PC-3 (cell line): ENCODE results near the gene MAP2K2. TPM values are rescaled to one million over a fixed set of nuclear protein-coding genes. Genes with fewer than 3 reads are reported as not detected.

Source experiments
- ATAC-seq: fragments of 200-7000 bp; cut with Tn5 transposase; 2 replicates; pipeline ENCODE4 v1.9.1; 2020; ENCODE audit warnings: mild to moderate bottlenecking, moderate library complexity
- BruUV-seq: library from RNA; stranded (reverse); fragments of 400-500 nt; replicated peaks from 2 replicates; lab custom pipeline; 2021; lab: Mats Ljungman, UMichigan
- CTCF ChIA-PET: fragments of 300-600 bp; sonication (Branson Sonifier 250); formaldehyde crosslinking; loops from one replicate; lab custom pipeline; 2022; ENCODE audit warnings: antibody characterized with exemption; lab: Charles Lee
- POLR2A ChIA-PET: fragments of 300-600 bp; sonication (Branson Sonifier 250); formaldehyde crosslinking; loops from one replicate; lab custom pipeline; 2022; ENCODE audit warnings: antibody characterized with exemption; ENCODE audit not compliant: unreplicated experiment; lab: Charles Lee
- DNase-seq: peaks from one replicate; pipeline ENCODE4 v3.0.0-alpha.2; 2015
- H2AFZ ChIP-seq: fragments of 300-600 bp; sonication (generic); 2 replicates; pipeline ENCODE4 v1.6.0; 2016; ENCODE audit warnings: antibody characterized with exemption, low read length
- H3F3A ChIP-seq: fragments of 300-600 bp; sonication (generic); one replicate; pipeline ENCODE4 v1.6.0; 2017; ENCODE audit warnings: antibody characterized with exemption, low read length, control low read depth, mild to moderate bottlenecking; ENCODE audit not compliant: unreplicated experiment
- H3K27ac ChIP-seq: fragments of 300-600 bp; sonication (generic); 2 replicates; pipeline ENCODE4 v1.5.1; 2016; ENCODE audit warnings: mild to moderate bottlenecking, low read length
- H3K27me3 ChIP-seq: fragments of 300-600 bp; sonication (generic); 2 replicates; pipeline ENCODE4 v1.6.1; 2016; ENCODE audit warnings: low read length, mixed read lengths
- H3K36me3 ChIP-seq: fragments of 300-600 bp; sonication (generic); 2 replicates; pipeline ENCODE4 v1.6.1; 2016; ENCODE audit warnings: low read depth, mixed run types, low read length, mixed read lengths
- H3K4me1 ChIP-seq: fragments of 300-600 bp; sonication (generic); 2 replicates; pipeline ENCODE4 v1.5.1; 2016; ENCODE audit warnings: low read length; ENCODE audit not compliant: insufficient read depth
- H3K4me2 ChIP-seq: fragments of 300-600 bp; sonication (generic); 2 replicates; pipeline ENCODE4 v1.6.0; 2016; ENCODE audit warnings: low read length
- H3K4me3 ChIP-seq: fragments of 300-600 bp; sonication (generic); 2 replicates; pipeline ENCODE4 v1.5.1; 2016; ENCODE audit warnings: mild to moderate bottlenecking, low read length, mixed read lengths
- H3K79me2 ChIP-seq: fragments of 300-600 bp; sonication (generic); 2 replicates; pipeline ENCODE4 v1.6.1; 2017; ENCODE audit warnings: low read length, mixed read lengths
- H3K9ac ChIP-seq: fragments of 300-600 bp; sonication (generic); 2 replicates; pipeline ENCODE4 v1.6.0; 2016; ENCODE audit warnings: mild to moderate bottlenecking, low read length
- H3K9me2 ChIP-seq: fragments of 300-600 bp; sonication (generic); replicated peaks from 2 replicates; pipeline ENCODE4 v1.6.1; 2016; ENCODE audit warnings: mixed run types, low read length, mixed read lengths
- H3K9me3 ChIP-seq: fragments of 300-600 bp; sonication (generic); 2 replicates; pipeline ENCODE4 v1.6.1; 2016; ENCODE audit warnings: low read length, mixed read lengths
- H4K20me1 ChIP-seq: fragments of 300-600 bp; sonication (generic); 2 replicates; pipeline ENCODE4 v1.6.1; 2016; ENCODE audit warnings: low read length, mixed read lengths
- CTCF ChIP-seq: fragments of 300-600 bp; sonication (generic); conservative IDR thresholded peaks from 2 replicates; pipeline ENCODE4 v1.5.1; 2017; ENCODE audit warnings: antibody characterized with exemption, low read depth, mild to moderate bottlenecking, low read length
- EZH2 ChIP-seq: fragments of 300-600 bp; sonication (generic); IDR thresholded peaks from one replicate; pipeline ENCODE4 v1.6.1; 2017; ENCODE audit warnings: antibody characterized with exemption, mild to moderate bottlenecking, low read length; ENCODE audit not compliant: unreplicated experiment
- EZH2phosphoT487 ChIP-seq: fragments of 300-600 bp; sonication (generic); IDR thresholded peaks from 2 replicates; pipeline ENCODE4 v1.6.1; 2018; ENCODE audit warnings: mild to moderate bottlenecking, antibody characterized with exemption, low read length, borderline replicate concordance
- intact Hi-C: fragments of 100-400 bp; cut with micrococcal nuclease; formaldehyde crosslinking; loops from 2 replicates; pipeline ENCODE4 v1.9.0; 2023
- total RNA-seq: library from RNA; depleted of rRNA; stranded (reverse); fragments of >200 nt; gene quantifications from 2 replicates; pipeline ENCODE4 v1.2.3, GENCODE V29; 2014

The MAP2K2 gene
- total RNA-seq, 1 experiment from 2014 or later = 229 TPM

GRCh38 chr19:4060621-4061177 is 63.2 kb downstream of the MAP2K2 start:
- Histone ChIP-seq H3K27ac (no peak overlapping the region), H3K4me1 (peaks cover 42% of the 10 kb centered on the region), H3K9ac (peak overlapping the region; percentile 37), H3K9me3 (no peaks in the 10 kb centered on the region), H3K4me2 (peak overlapping the region; percentile 98), H3F3A (no peaks in the 10 kb centered on the region), H3K36me3 (no peaks in the 10 kb centered on the region), H3K79me2 (peaks cover 92% of the 10 kb centered on the region), H3K4me3 (peak overlapping the region; percentile 58; the same call in 1 of the 2 replicates), H2AFZ (no peak overlapping the region), H4K20me1 (peaks cover 18% of the 10 kb centered on the region; the same call in 1 of the 2 replicates), H3K9me2 (no peaks in the 10 kb centered on the region), H3K27me3 (no peaks in the 10 kb centered on the region)
- CTCF ChIA-PET = no interaction called here
- no TSS peak for BruUV-seq
- DNase-seq = no peak
- TF ChIP-seq CTCF (no peak), EZH2phosphoT487 (no peak), EZH2 (no peak)
- intact Hi-C loops = no loop called here
- POLR2A ChIA-PET = no interaction called here
- no peak for ATAC-seq

DNA sequence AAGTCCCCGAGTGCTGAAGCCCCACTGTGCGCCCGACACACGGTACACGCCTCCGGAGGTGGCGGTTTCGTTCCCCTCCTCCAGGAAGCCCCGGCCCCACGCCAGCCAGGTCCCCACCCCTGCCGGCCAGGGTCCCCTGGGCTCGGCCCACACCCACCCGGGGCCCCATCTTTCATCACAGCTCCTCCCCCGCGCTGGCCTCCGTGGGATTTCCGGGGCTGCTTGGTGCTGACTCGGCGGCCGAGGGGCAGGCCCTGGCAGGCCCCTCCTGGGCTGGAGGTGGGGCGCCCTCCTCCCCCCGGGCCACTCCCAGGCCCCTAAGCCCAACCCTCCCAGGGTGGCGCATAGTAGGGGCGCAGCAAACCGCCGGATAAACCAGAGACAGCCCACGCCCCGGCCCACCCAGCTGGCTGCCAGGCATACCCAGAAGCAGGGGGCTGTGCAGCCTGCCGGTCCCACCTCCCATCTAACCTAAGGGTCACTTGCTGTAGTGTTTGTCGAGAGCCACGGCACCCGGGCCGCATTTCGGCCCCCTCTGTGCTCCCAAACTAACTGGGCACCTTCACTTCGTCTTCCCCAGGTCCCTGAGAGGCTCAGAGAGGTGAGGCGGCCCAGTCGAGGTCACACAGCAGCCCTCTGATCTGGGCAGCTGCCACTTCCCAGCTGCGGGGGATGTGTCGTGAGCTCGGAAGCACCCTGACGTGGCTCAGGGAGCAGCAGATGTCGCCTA is 63.9 kb downstream of the MAP2K2 start:
- no peak for DNase-seq
- H3K27me3 ChIP-seq = no peaks in the 10 kb centered on the region
- CTCF ChIA-PET = no interaction called here
- no peak overlapping the region for H3K4me2 ChIP-seq
- no peaks in the 10 kb centered on the region for H3K36me3 ChIP-seq
- no peaks in the 10 kb centered on the region for H3F3A ChIP-seq
- H3K9me3 ChIP-seq = no peaks in the 10 kb centered on the region
- H3K9me2 ChIP-seq = no peaks in the 10 kb centered on the region
- no peak for ATAC-seq
- H3K27ac ChIP-seq = no peak overlapping the region
- POLR2A ChIA-PET = no interaction called here
- BruUV-seq = no TSS peak
- no peak overlapping the region for H3K4me3 ChIP-seq
- no peak overlapping the region for H2AFZ ChIP-seq
- no peak for TF ChIP-seq EZH2
- intact Hi-C loops = no loop called here
- H3K79me2 ChIP-seq = peaks cover 97% of the 10 kb centered on the region
- no peak overlapping the region for H3K9ac ChIP-seq
- H4K20me1 ChIP-seq = peaks cover 18% of the 10 kb centered on the region; the same call in 1 of the 2 replicates
- H3K4me1 ChIP-seq = peaks cover 42% of the 10 kb centered on the region

DNA sequence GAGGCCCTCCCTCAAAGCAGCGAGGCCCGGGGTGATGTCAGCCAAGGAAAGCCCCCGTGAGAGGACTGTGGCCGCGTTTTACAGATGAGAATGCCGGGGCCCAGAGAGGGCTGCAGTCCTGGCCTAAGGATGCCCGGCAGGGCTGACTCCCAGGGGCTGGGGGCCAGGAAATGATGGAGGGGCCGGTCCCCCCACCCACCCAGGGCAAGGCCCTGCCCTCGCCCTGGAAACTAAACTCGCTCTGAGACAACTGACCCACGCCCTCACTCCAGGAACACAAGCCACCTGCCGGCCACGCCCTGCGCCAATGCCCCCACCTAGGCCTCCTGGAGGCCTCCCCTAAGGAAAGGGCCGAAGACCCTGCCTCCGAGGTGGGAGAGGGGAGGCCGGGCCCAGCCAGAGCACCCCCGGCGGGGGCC is 64.5 kb downstream of the MAP2K2 start:
- ATAC-seq (no peak), DNase-seq (no peak)
- Histone ChIP-seq H3K4me1 (peaks cover 42% of the 10 kb centered on the region), H3K9me3 (no peaks in the 10 kb centered on the region), H3F3A (no peaks in the 10 kb centered on the region), H3K4me2 (peak overlapping the region; percentile 64; the same call in 1 of the 2 replicates), H4K20me1 (peaks cover 18% of the 10 kb centered on the region; the same call in 1 of the 2 replicates), H3K9ac (no peak overlapping the region), H3K9me2 (no peaks in the 10 kb centered on the region), H2AFZ (no peak overlapping the region), H3K4me3 (no peak overlapping the region), H3K36me3 (no peaks in the 10 kb centered on the region), H3K27ac (no peak overlapping the region), H3K27me3 (no peaks in the 10 kb centered on the region), H3K79me2 (peaks cover 97% of the 10 kb centered on the region)
- intact Hi-C loops = no loop called here
- POLR2A ChIA-PET = no interaction called here
- TF ChIP-seq CTCF = no peak
- TF ChIP-seq EZH2phosphoT487 = no peak
- no peak for TF ChIP-seq EZH2
- no TSS peak for BruUV-seq
- CTCF ChIA-PET = no interaction called here
